HG03066 (cell line): Measurements from ENCODE around the gene CRK.
A peak's percentile ranks its signal among the peaks of the same experiment; 100 is the strongest.
"Not testable (repeated sequence)": the region's sequence is repeated elsewhere in the genome, so short reads cannot be mapped to it uniquely, and the experiment has no call there.

Experiments used
- ATAC-seq: cut with Tn5 transposase; IDR thresholded peaks from one replicate; pipeline ENCODE4 v1.9.1; 2021; ENCODE audit warnings: low read depth; ENCODE audit not compliant: unreplicated experiment

The CRK gene

DNA sequence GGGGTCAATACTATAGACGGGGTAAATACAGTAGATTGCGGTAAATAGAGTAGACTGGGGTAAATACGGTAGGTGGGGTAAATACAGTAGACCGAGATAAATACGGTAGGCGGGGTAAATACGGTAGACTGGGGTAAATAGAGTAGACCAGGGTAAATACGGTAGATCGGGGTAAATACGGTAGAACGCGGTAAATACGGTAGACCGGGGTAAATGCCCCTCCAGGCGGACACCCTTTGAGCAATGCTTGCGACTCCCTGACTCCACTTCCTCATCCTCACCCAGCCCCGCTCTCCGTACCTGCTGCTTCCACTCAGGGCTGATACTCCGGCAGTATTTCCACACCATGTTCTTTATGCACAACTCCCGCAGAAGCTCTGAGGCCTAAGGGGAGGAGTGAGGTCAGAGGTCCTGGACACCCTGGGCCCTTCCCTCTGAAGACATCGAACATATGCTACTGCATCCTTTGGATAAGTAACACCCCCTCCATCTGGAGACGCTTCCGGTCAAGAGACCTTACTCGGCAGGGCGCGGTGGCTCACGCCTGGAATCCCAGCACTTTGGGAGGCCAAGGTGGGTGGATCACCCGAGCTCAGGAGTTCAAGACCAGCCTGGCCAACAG is 13.3 kb upstream of the CRK start:
- ATAC-seq, result no peak

DNA sequence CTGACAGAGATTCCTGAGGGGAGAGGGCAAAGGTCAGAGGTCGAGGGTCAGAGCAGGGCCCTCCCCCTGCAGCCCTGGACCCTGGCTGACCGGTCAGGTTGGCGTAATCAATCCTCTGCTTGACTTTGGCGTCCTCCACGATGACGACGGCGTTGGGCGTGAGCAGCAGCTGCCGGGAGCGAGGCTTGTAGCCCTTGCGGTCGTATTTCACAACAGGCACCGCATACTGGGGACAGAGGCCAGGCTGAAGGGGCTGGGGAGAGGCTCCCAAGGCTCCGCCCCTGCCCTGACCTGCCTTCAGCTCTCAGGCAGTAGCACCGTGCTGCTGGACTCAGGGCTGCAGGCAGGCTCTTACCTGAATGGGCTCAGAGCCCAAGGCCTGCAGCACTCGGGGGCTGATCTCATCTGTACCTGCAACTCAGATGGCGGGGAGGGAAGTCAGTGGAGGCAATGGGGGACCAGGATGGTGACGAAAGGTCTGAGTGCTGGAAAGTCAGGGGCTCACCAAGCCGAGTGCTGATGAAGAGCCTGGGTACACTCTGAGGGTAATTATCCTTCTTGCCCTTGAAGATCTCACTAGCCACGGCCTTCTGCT is 12.0 kb upstream of the CRK start:
- ATAC-seq, result no peak

DNA sequence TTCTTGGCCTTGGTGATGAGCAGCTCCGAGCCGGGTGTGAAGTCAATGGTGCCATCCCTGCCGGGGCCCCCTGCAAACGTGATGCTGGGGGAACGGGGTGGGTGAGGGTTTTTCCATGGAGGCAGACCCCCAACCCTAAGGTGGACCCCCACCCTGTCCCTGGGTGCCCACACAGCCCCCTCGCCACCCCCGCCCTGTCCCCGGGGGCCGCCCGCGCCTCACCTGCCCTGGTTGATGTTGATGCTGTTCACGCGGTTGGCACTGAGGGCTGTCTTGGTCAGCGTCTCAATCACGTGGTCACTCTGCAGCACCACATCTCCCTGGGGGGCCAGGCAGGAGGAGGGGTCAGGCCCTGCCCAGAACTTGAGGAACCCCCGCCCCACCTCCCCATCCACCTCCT is 11.2 kb upstream of the CRK start:
- ATAC-seq, result no peak

DNA sequence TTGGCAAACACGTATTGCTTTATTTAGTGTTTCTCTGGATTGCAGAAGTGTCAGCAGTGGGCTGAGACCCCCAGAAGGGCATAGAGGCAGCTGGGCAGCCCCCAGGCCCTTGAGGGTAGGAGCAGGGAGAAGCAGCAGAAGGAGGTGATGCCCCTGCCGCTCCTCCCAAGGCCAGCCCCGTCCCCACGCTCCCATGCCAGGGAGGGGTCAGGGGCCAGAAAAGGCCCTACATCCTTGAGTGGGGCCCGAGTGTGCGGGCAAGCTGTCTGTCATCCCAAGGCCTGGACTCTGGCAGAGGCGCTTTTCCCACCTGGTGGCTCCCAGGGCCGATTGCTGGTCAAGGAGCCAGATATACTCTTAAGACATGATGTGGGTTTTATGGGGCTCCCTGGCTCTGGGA is 8.2 kb upstream of the CRK start:
- no peak for ATAC-seq

DNA sequence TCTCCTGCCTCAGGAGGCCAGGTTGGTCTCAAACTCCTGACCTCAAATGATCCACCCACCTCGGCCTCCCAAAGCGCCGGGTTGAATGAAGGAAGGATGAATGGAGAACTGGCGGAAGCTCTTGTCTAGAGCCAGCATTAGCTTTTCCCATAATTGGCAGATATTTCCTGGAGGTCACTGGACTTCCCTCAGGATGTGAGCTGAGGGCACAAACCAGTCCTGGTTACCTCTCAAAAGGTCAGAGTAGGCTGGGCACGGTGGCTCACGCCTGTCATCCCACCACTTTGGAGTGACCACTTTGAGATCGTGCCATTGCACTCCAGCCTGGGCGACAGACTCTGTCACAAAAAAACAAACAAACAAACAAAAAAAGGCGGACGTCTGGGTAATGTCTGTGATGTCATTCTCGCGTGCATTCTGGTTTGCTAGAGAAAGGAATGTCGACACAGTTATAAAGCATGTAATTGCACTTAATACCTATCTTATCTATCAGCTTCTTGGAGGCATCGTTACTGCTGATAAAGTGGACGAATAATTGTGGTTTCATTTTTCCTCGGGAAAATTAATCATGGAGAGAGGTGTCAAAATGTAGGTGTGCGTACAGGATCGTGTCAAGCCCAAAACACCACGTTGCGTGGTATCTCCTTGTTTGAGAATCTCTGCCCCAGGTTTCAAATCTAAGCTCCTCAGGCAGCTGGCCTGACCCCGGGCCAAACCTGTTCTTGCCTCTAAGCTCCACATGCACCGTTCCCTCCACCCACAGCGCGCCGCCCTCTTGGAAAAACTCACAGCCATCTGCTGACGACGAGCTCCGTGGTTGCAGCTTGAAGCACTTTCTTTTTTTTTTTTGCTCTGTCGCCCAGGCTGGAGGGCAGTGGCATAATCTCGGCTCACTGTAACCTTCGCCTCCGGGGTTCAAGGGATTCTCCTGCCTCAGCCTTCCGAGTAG is 6.4 kb upstream of the CRK start:
- ATAC-seq, result no peak

DNA sequence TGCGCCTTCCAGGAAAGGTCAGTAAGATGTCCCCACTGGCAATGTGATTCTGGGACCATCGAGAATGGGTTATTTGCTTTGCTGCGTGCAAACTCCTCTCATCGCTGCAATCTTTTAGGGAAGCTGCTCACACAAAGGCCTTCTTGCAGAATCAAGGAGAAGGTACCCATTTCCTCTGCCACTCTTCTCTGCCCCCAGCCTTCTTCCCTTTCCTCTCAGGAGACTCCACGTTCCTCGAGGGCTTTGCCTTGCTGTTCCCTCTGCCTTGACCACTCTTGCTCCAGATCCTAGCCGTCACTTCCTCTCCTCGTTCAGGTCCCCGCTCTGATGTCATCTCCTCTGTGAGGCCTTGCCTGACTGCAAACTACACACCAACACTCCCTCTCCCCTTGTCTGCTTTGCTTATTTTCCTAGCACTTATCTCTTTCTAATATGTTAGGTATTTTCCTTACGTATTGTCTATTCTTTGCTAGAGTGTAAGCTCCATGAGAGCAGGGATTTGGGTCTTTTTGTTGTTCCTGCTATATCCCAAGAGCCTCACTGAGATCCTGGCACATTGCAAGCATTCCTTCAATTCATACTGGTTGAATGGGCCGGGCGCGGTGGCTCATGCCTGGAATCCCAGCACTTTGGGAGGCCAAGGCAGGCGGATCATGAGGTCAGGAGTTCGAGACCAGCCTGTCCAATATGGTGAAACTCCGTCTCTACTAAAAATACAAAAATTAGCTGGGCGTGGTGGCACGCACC is 5.3 kb upstream of the CRK start:
- no peak for ATAC-seq

DNA sequence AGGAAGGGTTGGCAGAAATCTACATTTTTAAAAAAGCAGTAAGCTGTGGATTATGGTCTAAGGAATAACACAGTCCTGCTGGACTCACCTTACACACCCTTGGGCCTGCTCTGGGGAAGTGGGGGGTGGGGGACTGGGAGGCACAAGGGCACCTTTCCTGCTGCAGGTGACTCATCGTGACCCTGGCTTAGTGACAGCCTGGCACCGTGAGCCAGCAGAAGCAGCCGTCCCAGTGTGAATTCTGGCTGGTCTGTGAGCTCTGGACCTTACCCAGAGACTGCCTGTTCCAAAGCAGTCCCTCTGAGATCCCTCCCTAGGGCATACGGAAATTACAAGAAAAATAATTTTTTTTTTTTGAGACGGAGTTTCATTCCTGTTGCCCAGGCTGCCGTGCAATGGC is 4.2 kb upstream of the CRK start:
- no peak for ATAC-seq

DNA sequence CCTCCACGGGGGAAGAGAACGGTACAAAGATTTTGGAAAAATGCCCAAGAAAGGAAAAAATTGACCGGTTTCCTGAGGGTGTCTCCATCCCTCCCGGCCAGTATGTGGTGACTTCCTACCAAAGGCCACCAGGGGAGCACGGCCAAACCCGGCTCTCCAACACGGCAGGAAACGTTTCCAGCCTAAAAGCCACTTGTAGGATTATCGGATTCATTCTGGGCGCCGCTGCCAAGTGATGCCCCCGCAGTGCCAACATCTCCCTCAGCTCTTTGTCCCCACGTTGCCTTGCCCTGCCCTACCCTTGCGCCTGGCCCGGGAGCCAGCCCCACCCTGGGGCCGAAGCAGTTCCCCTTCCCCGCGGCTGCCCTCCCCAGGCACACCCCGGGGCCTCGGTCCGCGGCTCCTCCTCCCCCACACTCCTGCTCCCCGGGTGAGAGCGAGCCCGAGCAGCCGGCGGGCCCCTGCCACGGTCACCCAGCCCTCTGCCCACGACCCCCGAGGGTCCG is 688 bp downstream of the CRK start:
- peak; percentile 23 for ATAC-seq

DNA sequence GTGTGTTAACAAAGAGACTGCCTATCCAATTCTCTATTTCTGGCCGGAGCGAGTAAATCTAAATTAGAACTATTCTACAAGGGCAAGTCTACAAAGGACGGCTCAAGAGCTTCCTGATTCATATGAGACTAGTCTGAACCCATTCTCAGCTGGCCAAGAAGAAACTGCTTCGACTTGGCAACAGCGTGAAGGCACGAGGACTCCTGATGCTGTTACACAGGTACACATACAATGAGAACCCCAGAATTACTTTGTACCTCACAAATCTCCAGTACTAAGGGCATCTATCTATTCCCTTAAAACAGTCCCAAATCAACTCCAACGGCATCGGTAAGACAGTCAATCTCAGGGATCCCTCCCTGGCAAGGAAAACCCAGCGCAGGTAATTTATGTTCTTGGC is 1.5 kb downstream of the CRK start:
- no peak for ATAC-seq

DNA sequence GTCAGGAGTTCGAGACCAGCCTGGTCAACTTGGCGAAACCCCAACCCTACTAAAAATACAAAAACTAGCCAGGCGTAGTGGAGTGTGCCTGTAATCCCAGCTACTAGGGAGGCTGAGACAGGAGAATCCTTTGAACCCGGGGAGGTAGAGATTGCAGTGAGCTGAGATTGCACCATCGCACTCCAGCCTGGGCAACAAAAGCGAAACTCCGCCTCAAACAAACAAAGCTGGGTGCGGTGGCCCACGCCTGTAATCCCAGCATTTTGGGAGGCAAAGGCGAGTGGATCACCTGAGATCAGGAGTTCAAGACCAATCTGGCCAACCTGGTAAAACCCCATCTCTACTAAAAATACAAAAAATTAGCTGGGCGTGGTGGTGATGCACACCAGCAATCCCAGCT is 2.3 kb downstream of the CRK start:
- not testable (repeated sequence) for ATAC-seq

DNA sequence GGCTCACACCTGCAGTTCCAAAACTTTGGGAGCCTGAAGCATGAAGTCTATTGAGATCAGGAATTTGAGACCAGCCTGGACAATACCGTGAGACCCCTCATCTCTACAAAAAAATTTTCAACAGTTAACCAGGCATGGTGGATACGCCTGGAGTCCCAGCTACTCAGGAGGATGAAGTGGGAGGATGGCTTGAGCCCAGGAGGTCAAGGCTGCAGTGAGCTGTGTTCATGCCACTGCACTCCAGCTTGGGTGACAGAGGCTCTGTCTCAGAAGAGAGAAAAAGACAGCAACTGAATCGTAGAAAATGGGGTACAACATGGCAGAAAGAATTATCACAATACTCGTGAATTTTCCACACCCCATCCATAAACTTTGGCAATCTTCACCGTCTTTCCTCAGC is 3.2 kb downstream of the CRK start:
- no peak for ATAC-seq

DNA sequence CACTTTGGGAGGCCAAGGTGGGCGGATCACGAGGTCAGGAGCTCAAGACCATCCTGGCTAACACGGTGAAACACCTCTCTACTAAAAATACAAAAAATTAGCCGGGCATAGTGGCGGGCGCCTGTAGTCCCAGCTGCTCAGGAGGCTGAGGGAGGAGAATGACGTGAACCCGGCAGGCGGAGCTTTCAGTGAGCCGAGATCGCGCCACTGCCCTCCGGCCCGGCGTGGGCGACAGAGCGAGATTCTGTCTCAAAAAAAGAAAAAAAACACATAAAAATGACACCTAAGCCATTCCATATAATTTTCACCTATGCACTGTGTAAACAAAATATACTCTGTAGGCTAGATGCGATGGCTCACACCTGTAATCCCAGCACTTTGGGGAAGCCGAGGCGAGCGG is 5.8 kb downstream of the CRK start:
- not testable (repeated sequence) for ATAC-seq

DNA sequence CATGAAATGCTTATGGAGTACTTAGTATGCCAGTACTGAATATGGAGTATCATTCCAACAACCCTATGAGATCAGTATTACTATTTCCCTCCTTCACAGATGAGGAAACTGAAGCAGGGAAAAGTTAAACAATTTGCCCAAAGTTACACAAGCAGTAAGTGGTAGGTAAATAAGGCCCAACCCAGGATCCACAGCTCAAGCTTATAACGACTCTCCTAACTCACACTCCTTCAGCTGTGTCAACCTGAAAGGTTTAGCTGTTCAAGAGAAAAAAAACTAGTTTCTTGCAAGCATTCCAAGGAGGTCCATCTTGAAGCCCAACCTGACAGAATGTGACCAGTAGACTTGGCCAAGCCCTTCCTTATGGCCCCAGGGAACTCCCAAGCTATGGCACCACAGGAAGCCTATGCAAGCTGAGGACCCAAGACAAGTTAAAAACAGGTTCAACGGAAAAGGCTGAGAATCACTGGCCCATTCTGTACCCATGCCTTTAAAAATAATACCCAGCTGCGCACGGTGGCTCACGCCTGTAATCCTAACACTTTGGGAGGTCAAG is 6.5 kb downstream of the CRK start:
- no peak for ATAC-seq

DNA sequence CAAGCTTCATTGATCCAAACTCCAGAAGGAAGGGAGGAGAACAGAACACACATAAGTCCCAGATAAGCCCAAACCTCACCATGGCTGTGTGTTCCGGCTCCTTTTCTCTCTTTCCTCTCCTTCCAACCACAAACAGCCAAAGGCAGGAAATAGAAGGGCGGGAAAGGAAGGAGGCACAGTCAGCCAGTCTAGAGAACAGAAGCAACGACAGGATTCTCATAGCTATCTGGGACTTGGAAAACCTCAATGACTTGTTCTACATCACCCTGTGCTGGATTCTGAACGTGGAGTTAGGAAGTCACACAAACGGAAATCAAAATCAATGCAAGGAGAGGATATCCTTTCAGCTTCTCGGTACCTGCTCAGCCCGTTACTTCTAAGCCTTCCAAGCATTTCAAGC is 9.0 kb downstream of the CRK start:
- no peak for ATAC-seq

DNA sequence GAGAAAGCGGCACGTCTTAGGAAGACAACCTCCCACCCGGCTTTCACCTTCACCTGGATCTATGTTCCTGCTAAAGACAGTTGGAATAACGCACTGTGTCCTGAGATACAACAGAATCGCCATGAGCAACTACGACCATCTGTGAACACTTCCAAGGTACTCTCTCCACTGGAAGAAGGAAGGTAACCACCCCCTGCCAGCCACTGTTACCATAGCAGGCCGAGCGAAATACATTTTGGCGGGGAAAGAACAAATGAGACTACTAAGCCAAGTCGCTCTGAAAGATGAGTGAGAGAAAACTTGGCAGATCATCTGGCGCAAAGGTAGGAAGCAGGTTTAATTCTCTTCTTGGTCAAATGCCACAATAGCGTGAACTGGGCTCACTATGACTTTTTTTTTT is 9.8 kb downstream of the CRK start:
- no peak for ATAC-seq

DNA sequence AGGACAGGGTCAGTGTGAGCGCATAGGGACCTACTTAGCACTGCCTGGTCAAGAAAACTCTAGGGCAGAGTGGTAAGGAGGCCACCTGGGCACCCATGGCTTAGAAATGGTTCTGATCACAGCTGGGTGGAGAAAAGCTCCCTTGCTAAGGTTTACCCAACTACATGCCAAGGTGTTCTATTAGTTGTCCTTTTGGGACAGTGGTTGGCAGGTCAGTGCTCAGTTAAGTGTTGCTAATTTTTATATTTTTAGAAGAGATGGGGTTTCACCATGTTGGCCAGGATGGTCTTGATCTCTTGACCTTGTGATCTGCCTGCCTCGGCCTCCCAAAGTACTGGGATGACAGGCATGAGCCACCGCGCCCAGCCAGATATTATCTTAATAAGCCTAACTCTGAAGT is 10.3 kb downstream of the CRK start:
- not testable (repeated sequence) for ATAC-seq

DNA sequence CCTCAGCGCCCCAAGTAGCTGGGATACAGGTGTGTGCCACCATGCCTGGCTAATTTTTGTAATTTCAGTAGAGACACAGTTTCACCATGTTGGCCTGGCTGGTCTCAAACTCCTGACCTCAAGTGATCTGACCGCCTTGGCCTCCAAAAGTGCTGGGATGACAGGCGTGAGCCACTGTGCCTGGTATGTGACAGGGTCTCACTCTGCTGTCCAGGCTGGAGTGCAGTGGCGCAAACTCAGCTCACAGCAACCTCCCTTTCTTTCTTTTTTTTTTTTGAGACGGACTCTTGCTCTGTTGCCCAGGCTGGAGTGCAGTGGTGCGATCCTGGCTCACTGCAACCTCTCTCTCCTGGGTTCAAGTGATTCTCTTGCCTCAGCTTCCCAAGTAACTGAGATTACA is 13.3 kb downstream of the CRK start:
- not testable (repeated sequence) for ATAC-seq

DNA sequence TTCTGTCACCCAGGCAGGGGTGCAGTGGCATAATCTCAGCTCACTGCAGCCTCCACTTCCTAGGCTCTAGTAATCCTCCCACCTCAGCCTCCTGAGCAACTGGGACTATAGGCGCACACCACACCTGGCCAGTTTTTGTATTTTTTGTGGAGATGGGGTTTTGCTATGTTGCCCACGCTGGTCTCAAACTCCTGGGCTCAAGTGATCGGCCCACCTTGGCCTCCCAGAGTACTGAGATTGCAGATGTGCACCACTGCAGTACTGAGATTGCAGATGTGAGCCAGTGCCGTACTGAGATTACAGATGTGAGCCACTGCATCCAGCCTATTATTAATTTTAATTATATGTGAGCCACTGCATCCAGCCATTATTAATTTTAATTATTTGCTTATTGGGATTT is 13.8 kb downstream of the CRK start:
- ATAC-seq, result no peak

DNA sequence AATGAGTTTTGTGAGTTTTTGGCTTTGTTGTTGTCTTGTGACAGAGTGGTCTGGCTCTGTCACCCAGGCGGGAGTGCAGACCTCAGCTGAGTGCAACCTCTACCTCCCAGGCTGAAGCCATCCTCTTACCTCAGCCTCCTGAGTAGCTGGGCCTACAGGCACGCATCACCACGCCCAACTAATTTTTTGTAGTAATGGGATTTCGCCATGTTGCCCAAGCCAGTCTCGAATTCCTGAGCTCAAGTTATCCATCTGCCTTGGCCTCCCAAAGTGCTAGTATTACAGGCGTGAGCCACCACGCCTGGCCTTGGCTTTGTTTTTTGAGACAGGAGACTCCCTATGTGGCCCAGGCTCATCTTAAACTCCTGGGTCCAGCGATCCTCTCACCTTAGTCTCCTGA is 15.1 kb downstream of the CRK start:
- no peak for ATAC-seq

DNA sequence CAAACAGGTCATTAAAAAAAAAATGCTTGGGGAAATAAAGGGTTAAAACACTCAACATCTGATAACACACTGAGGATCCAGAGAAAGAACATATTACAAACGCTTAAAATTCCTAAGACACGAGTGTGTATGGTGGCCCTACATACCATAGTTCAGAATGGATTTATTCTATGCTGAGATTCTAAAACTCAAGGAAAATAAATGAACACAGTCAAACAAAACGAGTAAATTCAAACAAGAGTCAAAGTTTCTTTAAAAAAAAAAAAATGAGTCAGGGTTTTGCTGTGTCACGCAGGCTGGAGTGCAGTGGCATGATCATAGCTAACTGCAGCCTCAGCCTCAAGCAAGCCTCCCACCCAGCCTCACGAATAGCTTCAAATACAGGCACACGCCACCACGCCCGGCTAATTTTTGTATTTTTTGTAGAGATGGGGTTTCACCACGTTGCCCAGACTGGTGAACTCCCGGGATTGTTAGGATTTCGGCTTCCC is 17.4 kb downstream of the CRK start:
- no peak for ATAC-seq
